Activated CD4-positive, alpha-beta T cell treated with anti-CD3 and anti-CD28 coated beads for 36 hours (primary cell): ENCODE measurements around the gene CHKB. TPM values are rescaled to one million over a fixed set of nuclear protein-coding genes. Genes with fewer than 3 reads are reported as not detected.
"Not testable (repeated sequence)": the region's sequence is repeated elsewhere in the genome, so short reads cannot be mapped to it uniquely, and the experiment has no call there.

Experiments
- ATAC-seq: fragments of 200-7000 bp; cut with Tn5 transposase; one replicate; pipeline ENCODE4 v1.10.0; 2021; ENCODE audit warnings: mild to moderate bottlenecking, moderate library complexity
- CTCF ChIA-PET: fragments of 350-600 bp; sonication (Branson Sonifier 250); formaldehyde crosslinking; loops from one replicate; lab custom pipeline; 2021; ENCODE audit warnings: antibody characterized with exemption; lab: Charles Lee
- POLR2A ChIA-PET: fragments of 350-600 bp; sonication (Branson Sonifier 250); formaldehyde crosslinking; loops from one replicate; lab custom pipeline; 2021; ENCODE audit warnings: antibody characterized with exemption, inconsistent platforms; lab: Charles Lee
- DNase-seq: peaks from one replicate; pipeline ENCODE4 v3.0.0-alpha.2; 2020
- H3K27ac Mint-ChIP-seq: one replicate; pipeline ENCODE4 v1.8.0; 2021; ENCODE audit warnings: mixed read lengths
- H3K27me3 Mint-ChIP-seq: one replicate; pipeline ENCODE4 v1.8.0; 2021; ENCODE audit warnings: mixed read lengths
- H3K36me3 Mint-ChIP-seq: one replicate; pipeline ENCODE4 v1.8.0; 2021; ENCODE audit warnings: low read depth, mixed read lengths
- H3K4me1 Mint-ChIP-seq: one replicate; pipeline ENCODE4 v1.8.0; 2021; ENCODE audit warnings: mixed read lengths
- H3K4me3 Mint-ChIP-seq: one replicate; pipeline ENCODE4 v1.8.0; 2021; ENCODE audit warnings: mild to moderate bottlenecking, moderate library complexity, mixed read lengths
- H3K9me3 Mint-ChIP-seq: one replicate; pipeline ENCODE4 v1.8.0; 2021; ENCODE audit warnings: low read depth, mixed read lengths
- intact Hi-C, 2 experiments: fragments of 100-400 bp; cut with DNase I in 1 of 2; cut with micrococcal nuclease in 1 of 2; formaldehyde crosslinking; loops; one replicate each; pipeline versions ENCODE4 v1.14.2 to v1.15.1; 2022 to 2024; cut with DNase I, micrococcal nuclease
- total RNA-seq, 2 experiments: library from RNA; stranded (reverse); gene quantifications; one replicate each; pipeline ENCODE4 v1.2.3, GENCODE V29; 2021

The CHKB gene
- total RNA-seq, 2 experiments from 2014 or later = 68.2 to 79.7 TPM

DNA sequence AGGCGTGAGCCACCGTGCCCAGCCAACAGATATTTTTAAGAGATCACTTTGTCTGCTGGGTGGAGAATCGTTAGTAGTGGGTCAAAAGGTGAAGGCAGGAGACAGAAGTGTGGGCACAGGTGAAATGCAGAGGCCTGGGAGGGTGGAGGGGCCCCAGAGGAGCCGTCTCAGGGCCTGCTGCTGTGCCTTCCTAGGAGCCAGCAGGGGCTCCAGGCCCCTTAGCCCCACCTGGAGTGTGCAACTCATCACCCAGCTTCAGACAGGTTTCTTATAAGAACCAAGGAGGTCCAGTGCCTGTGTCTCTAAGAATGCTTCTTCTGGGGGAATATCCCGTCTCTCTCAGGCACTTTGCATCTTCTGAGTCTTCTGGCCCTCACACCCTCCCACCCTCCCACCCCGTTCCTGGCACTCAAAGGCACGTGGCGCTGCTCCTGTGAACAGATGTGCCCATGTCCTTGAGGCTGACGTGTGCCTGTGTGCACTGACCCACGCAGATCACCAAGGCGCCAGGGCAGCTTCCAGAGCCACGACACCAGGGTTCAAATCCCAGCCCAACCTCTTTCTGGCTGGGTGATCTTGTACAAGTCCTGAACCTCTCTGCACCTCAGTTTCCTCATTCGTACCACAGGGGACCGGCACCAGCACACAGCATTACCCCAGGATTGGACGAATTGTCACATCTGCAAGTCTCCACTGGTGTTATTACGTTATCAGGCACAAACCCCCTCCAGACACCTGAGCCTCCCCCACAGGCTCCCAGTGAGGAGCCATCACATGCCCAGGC is 41.9 kb upstream of the CHKB start:
- no peak for ATAC-seq
- Mint-ChIP-seq H3K27me3 (no peaks in the 10 kb centered on the region), H3K4me1 (peaks cover 43% of the 10 kb centered on the region), H3K4me3 (no peak overlapping the region), H3K9me3 (no peaks in the 10 kb centered on the region), H3K36me3 (peaks cover 2% of the 10 kb centered on the region), H3K27ac (no peak overlapping the region)
- POLR2A ChIA-PET = no interaction called here
- no peak for DNase-seq
- intact Hi-C loops = loop anchor here (5.0 kb wide), 5 partner anchors 48 to 662 kb away; partner anchors contain the start of genes PIM3 (in 1 of the 2), PPP6R2 (in 1 of the 2) and SHANK3 (in 1 of the 2)
- CTCF ChIA-PET = no interaction called here

DNA sequence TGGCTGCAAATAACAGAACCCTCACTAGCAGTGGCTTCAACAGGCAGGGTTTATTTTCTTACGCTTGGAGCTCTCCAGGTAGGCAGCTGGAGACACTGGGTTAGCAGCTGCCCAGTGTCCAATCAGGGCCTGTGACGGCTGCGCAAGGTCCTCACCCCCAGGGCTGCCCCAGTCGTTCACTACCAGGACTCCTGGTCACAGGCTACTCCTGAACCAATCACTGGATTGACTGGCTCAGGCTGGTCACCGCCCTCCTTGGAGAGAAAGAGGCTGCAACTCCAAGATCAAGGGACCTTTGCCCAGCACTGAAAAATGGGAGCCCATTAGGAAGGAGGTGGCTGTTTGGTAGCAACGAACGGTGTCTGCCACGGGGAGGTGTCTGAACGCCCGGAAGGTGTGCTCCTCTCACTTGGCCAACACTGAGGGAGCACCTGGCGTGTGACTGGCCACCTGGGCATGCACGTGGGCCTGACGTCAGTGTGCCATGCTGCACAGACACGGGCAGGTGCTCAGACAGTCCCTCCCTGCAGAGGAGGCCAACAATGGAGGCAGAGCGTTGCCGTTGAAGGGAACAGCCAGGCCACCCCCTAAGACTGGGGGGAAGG is 40.2 kb upstream of the CHKB start:
- H3K4me3 Mint-ChIP-seq = no peak overlapping the region
- ATAC-seq (no peak), DNase-seq (no peak)
- CTCF ChIA-PET = no interaction called here
- intact Hi-C loops = loop anchor here (5.0 kb wide), 4 partner anchors 69 to 661 kb away; partner anchors contain the start of genes PIM3 (in 1 of the 2) and PPP6R2 (in 1 of the 2)
- H3K36me3 Mint-ChIP-seq = peaks cover 2% of the 10 kb centered on the region
- peak overlapping the region; percentile 97 for H3K27ac Mint-ChIP-seq
- POLR2A ChIA-PET = no interaction called here
- no peaks in the 10 kb centered on the region for H3K9me3 Mint-ChIP-seq
- peaks cover 43% of the 10 kb centered on the region for H3K4me1 Mint-ChIP-seq
- no peaks in the 10 kb centered on the region for H3K27me3 Mint-ChIP-seq

DNA sequence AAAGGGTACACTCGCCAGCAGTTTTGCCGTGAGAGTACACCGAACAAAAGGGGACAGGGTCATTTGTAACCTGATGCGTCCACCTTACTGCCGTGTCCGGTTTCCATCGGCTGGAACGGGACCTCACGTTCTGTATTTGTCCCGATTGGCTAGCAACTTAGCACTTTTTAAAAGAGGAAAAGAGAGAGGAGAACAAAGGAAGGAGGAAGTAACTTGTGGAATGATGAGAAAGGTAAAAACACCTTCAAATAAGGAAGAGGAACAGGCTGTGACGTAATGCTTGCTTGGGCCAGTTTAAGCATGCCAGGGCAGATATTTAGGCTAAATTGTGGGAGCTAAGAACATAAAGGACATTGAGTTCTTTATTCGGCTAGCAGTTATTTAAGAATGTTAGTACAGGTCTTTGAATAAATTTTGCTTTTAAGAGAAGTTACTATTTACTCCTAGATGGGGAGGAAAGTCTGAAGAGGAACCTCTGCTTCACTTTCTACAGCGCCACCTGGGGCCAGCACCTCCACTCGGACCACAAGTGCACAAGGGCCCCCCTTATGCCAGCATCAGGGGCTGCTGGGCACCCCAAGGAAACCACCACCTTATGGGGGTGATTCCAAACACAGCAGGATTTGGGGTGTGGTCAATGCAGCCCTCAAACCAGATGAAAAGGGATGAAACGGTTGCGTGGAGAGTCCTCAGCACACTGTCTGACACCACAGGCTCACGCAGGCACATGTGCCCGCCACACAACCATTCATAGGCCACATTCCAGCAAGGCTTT is 39.5 kb upstream of the CHKB start:
- peak overlapping the region; percentile 97 for H3K27ac Mint-ChIP-seq
- H3K4me1 Mint-ChIP-seq = peaks cover 43% of the 10 kb centered on the region

DNA sequence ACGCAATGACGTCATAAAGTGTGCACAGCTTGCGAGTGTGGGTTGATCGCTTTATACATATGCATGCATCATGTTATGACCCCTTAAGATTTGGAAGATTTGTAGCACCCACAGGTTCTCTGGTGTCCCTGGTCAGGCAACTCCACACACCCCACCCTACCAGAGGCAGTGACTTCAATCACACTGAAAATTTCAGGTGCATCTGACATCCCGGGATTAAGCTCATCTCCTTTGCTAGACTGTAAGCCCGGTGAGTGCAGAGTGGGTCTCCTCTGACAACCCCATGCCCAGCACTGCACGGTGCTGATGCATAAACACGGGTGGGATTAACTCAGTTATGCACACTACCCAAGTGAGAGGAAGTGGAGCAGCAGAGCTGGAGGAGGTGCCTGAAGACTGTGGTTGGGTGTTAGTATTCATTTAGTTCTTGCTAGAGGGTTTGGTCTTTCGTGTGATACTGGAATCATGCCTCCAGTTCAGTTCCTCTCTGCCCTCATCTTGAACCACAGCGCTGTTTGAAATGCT is 38.8 kb upstream of the CHKB start:
- peak overlapping the region; percentile 97 for H3K27ac Mint-ChIP-seq
- peaks cover 2% of the 10 kb centered on the region for H3K36me3 Mint-ChIP-seq
- ChIA-PET CTCF (interaction anchor here (0.6 to 2.3 kb wide), 27 partner anchors 9 to 377 kb away, joined by 3 to 27 read pairs (median 4); partner anchors contain the start of genes LMF2, SCO2 and SYCE3), POLR2A (interaction anchor here (0.6 to 1.9 kb wide), 14 partner anchors 20 to 650 kb away, joined by 3 to 22 read pairs (median 4); partner anchors contain the start of genes CHKB and SCO2)
- no peaks in the 10 kb centered on the region for H3K9me3 Mint-ChIP-seq
- H3K4me1 Mint-ChIP-seq = peaks cover 40% of the 10 kb centered on the region
- intact Hi-C loops = loop anchor here (1.0 to 5.0 kb wide), 17 partner anchors 38 to 768 kb away; partner anchors contain the start of genes KLHDC7B (in 1 of the 2), MAPK11 (in 1 of the 2), PIM3 (in 1 of the 2) and PPP6R2 (in 1 of the 2)
- no peaks in the 10 kb centered on the region for H3K27me3 Mint-ChIP-seq
- H3K4me3 Mint-ChIP-seq = peak overlapping the region; percentile 80
- DNase-seq (peak; percentile 76), ATAC-seq (peak; percentile 75)

More for the DNA sequence above, 39.5 kb upstream of the CHKB start:
- Mint-ChIP-seq H3K27me3 (no peaks in the 10 kb centered on the region), H3K4me3 (peak overlapping the region; percentile 80), H3K9me3 (no peaks in the 10 kb centered on the region), H3K36me3 (peaks cover 2% of the 10 kb centered on the region)
- ChIA-PET POLR2A (interaction anchor here (0.6 to 1.9 kb wide), 3 partner anchors 83 to 97 kb away, joined by 3 to 22 read pairs (median 12); partner anchors contain the start of gene SCO2), CTCF (interaction anchor here (0.6 to 2.3 kb wide), 10 partner anchors 8 to 124 kb away, joined by 3 to 27 read pairs (median 3); partner anchors contain the start of genes LMF2 and SCO2)
- peak; percentile 68 for DNase-seq
- ATAC-seq = no peak
- intact Hi-C loops = loop anchor here (1.0 to 5.0 kb wide), 17 partner anchors 39 to 769 kb away; partner anchors contain the start of genes KLHDC7B (in 1 of the 2), MAPK11 (in 1 of the 2), PIM3 (in 1 of the 2) and PPP6R2 (in 1 of the 2)

DNA sequence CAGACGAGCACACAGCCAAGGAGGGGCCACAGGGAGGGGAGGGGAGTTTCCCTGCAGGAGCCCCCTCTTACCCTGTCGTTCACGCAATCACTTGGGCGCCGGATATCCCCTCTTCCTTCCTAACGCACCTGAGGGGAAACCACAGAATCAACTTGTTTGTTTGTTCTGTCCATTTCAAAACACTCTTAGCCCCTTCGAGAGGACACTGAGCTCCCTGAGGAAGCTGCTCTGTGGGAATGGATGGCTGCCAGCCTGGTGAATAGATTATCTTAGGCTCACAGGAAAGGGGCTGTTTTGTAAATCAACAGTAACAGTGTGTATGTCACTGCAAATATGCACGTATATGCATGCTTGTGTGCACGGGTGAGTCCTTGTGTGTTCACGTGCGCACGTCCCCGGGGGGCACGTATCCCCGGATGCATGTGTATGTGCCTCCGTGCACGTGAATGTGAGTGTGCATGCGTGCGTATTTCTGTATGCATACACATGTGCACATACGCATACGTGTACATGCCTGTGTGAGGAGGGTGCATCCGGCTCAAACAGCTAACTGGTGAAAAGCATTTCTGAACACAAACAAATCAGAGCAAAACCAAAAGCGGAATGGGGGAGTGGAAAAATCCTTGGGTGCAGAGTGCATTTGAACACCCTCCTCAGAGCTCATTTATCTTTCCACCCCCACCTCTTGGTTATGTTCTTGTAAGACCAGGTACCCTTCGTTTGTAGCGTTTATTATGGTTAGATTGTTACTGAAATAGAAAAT is 38.1 kb upstream of the CHKB start:
- DNase-seq (peak; percentile 87), ATAC-seq (peak; percentile 70)
- peaks cover 2% of the 10 kb centered on the region for H3K36me3 Mint-ChIP-seq
- no peaks in the 10 kb centered on the region for H3K9me3 Mint-ChIP-seq
- no peaks in the 10 kb centered on the region for H3K27me3 Mint-ChIP-seq
- intact Hi-C loops = loop anchor here (1.0 to 5.0 kb wide), 22 partner anchors 37 to 767 kb away; partner anchors contain the start of genes KLHDC7B (in 1 of the 2), MAPK11 (in 1 of the 2), NCAPH2 (in 1 of the 2) and PIM3 (in 1 of the 2)
- ChIA-PET CTCF (interaction anchor here (0.6 to 2.3 kb wide), 31 partner anchors 9 to 376 kb away, joined by 3 to 27 read pairs (median 4); partner anchors contain the start of genes KLHDC7B, SCO2 and SYCE3), POLR2A (interaction anchor here (0.6 to 1.9 kb wide), 13 partner anchors 19 to 650 kb away, joined by 3 to 22 read pairs (median 4); partner anchors contain the start of genes CHKB and SCO2)
- H3K4me3 Mint-ChIP-seq = peak overlapping the region; percentile 80
- peaks cover 40% of the 10 kb centered on the region for H3K4me1 Mint-ChIP-seq
- H3K27ac Mint-ChIP-seq = peak overlapping the region; percentile 97

DNA sequence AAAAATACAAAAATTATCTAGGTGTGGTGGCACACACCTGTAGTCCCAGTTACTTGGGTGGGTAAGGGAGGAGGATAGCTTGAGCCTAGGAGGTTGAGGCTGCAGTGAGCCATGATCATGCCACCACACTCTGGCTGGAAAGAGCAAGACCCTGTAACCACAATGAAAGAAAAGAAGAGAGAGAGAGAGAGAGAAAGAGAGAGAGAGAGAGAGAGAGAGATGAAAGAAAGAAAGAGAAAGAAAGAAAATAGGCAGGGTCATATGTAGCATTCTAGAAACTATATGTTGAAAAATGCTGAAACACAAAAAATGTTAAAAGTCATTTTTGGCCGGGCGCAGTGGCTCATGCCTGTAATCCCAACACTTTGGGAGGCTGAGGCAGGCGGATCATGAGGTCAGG is 31.6 kb upstream of the CHKB start:
- H3K27ac Mint-ChIP-seq, DNase-seq, H3K36me3 Mint-ChIP-seq, H3K4me1 Mint-ChIP-seq, POLR2A ChIA-PET, intact Hi-C loops, H3K9me3 Mint-ChIP-seq, H3K27me3 Mint-ChIP-seq, ATAC-seq, CTCF ChIA-PET, H3K4me3 Mint-ChIP-seq: not testable (repeated sequence)

DNA sequence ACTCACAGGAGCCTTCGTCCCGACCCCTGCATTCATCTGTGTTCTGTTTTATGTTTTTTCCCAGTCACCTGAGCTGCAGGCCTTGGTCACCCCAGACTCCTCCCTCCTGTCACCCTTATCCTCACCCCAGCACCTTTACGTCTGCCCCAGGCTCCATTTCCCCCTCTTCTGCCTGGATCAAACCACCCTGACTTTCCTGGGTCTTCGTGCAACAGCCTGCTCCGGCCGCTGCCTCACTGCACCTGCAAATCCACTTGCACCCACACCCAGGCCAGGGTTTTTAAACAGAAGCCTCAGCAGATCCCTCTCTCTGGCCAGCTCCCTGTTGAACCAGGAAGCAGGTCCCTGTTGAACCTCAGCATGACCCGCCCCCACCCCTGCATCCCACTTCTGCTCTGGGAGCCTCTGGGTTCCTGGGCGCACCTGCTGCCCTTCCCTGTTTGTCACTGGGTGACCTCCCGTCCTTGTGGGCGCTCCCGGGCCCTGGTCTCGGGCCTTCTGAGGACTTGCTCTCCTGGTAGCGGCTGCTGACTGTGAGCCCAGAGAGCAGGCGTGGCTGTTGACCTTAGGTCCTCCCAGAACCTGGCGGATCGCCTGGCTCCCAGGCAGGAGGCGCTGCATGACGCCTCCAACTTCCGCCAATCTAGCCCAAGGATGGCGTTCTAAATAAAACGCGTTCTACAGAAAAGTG is 30.8 kb upstream of the CHKB start:
- Mint-ChIP-seq H3K36me3 (no peaks in the 10 kb centered on the region), H3K9me3 (no peaks in the 10 kb centered on the region), H3K4me1 (peaks cover 4% of the 10 kb centered on the region), H3K27me3 (peaks cover 5% of the 10 kb centered on the region), H3K27ac (no peak overlapping the region), H3K4me3 (no peak overlapping the region)
- DNase-seq = no peak
- intact Hi-C loops = no loop called here
- no peak for ATAC-seq
- CTCF ChIA-PET = interaction anchor here (1.2 kb wide), 1 partner anchor 50 kb away, joined by 4 read pairs; the partner anchor contains the start of gene SYCE3
- POLR2A ChIA-PET = no interaction called here

DNA sequence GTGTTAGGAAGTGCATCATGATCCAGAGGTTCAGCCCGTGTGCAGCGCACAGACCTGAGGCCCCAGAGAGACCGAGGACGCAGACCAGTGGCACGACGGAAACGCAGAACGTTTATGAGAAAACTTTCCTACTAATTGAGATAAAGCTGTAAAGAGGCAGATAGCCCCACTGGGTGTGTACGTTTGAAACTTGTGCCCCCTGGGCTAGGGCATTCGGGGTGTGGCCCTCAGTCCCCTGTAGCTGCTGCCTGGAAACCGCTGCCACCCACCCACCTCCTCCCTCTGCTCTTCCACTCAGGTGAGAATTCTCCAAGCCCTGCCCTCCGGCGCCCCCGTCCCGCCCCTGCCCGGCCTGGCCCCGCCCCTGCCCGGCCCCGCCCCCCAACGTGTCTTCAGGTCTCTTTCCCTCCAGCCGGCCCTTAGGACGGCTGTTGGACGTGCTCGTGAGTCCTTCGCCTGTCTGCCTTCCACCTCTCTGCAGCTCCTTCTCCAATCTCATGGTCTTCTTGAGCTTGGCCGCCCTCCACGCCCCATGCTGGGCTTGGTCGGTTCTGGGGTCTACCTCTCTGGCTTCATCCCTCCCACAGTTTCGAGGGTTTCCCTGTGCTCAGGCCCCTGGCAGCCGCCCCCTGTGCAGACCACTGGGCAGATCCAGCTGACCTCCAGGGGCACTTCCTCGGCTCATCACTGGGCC is 30.0 kb upstream of the CHKB start:
- intact Hi-C loops = loop anchor here in 1 of 2 experiments (1.0 kb wide), 1 partner anchor 16 kb away; the partner anchor contains the start of gene ARSA
- no peak overlapping the region for H3K4me3 Mint-ChIP-seq
- POLR2A ChIA-PET = no interaction called here

DNA sequence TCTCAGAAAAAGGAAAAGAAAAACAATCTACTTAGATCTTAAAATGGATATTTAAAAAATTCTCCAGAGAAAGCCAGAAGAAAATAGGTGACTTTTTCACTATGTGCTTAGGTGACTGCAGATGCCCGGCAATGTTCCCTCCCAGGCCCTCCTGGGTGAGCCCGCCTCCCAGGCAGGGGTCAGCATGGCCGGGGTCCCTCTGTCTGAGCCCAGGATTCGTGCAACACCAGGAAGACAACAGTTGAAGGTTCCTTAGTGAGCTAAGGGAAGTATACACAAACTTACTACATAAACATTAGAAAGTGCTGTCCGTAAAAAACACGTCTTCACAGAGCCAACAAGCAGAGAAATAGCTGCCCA is 29.5 kb upstream of the CHKB start:
- Mint-ChIP-seq H3K9me3 (no peaks in the 10 kb centered on the region), H3K36me3 (no peaks in the 10 kb centered on the region), H3K4me3 (no peak overlapping the region), H3K4me1 (peaks cover 4% of the 10 kb centered on the region), H3K27ac (no peak overlapping the region), H3K27me3 (peaks cover 12% of the 10 kb centered on the region)
- DNase-seq = no peak
- intact Hi-C loops = loop anchor here in 1 of 2 experiments (1.0 kb wide), 1 partner anchor 16 kb away; the partner anchor contains the start of gene ARSA
- CTCF ChIA-PET = interaction anchor here (1.2 kb wide), 1 partner anchor 49 kb away, joined by 4 read pairs; the partner anchor contains the start of gene SYCE3
- POLR2A ChIA-PET = no interaction called here
- no peak for ATAC-seq

More for the DNA sequence above, 30.0 kb upstream of the CHKB start:
- CTCF ChIA-PET = interaction anchor here (1.2 kb wide), 1 partner anchor 50 kb away, joined by 4 read pairs; the partner anchor contains the start of gene SYCE3
- ATAC-seq = peak; percentile 81
- H3K27ac Mint-ChIP-seq = no peak overlapping the region
- DNase-seq = peak; percentile 53
- H3K9me3 Mint-ChIP-seq = no peaks in the 10 kb centered on the region
- peaks cover 7% of the 10 kb centered on the region for H3K27me3 Mint-ChIP-seq
- peaks cover 4% of the 10 kb centered on the region for H3K4me1 Mint-ChIP-seq
- no peaks in the 10 kb centered on the region for H3K36me3 Mint-ChIP-seq
